Progenitor cell of endocrine pancreas (in vitro differentiated cells): Measurements from ENCODE around the gene TNPO1. TPM values are rescaled to one million over a fixed set of nuclear protein-coding genes. Genes with fewer than 3 reads are reported as not detected.

Experiments
- DNase-seq: peaks from one replicate; pipeline ENCODE4 v3.0.0; 2021; ENCODE audit warnings: low spot score; ENCODE audit not compliant: unreplicated experiment
- H3K27ac Mint-ChIP-seq: 2 replicates; pipeline ENCODE4 v1.8.0; 2021; ENCODE audit warnings: mild to moderate bottlenecking, moderate library complexity, mixed read lengths
- H3K27me3 Mint-ChIP-seq: 2 replicates; pipeline ENCODE4 v1.8.0; 2021; ENCODE audit warnings: mixed read lengths
- H3K36me3 Mint-ChIP-seq: 2 replicates; pipeline ENCODE4 v1.8.0; 2022; ENCODE audit warnings: mixed read lengths; ENCODE audit not compliant: insufficient read depth
- H3K4me1 Mint-ChIP-seq: 2 replicates; pipeline ENCODE4 v1.8.0; 2021; ENCODE audit warnings: low read depth, mixed read lengths
- H3K4me3 Mint-ChIP-seq: 2 replicates; pipeline ENCODE4 v1.8.0; 2021; ENCODE audit warnings: low read depth, mild to moderate bottlenecking, moderate library complexity, mixed read lengths
- H3K9me3 Mint-ChIP-seq: 2 replicates; pipeline ENCODE4 v1.8.0; 2021; ENCODE audit warnings: low read depth, mixed read lengths
- total RNA-seq: library from RNA; stranded (reverse); gene quantifications from 2 replicates; pipeline ENCODE4 v1.2.1, GENCODE V29; 2021
- TF ChIP-seq, protein P1 (sequence below): fragments of 200-600 bp; sonication (generic); IDR thresholded peaks from one replicate; pipeline ENCODE4 v1.5.0; 2021; ENCODE audit warnings: antibody characterized with exemption, mild to moderate bottlenecking; ENCODE audit not compliant: unreplicated experiment

TNPO1 gene
- total RNA-seq, 1 donor from 2014 or later: 149 TPM

DNA sequence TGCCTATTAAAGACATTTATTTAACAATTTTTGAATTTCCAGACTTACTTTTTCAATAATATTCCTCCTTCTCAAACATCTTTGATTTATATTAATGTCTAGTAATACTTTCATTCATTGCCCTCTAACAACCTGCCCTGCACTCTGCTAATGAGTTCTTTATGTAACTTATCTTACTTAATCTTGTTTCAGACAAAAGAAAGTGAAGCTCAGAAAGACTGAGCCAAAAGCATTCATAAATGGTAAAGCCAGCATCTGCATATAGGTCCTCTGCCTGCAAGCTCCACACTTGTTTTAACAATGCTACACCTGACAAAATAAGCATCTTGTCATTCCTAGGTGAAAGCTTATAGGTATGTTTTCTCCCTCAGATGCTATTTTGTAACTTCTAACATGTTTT, 2.4 kb upstream of the TNPO1 start:
- no peaks in the 10 kb centered on the region for H3K36me3 Mint-ChIP-seq
- no peaks in the 10 kb centered on the region for H3K9me3 Mint-ChIP-seq
- H3K4me1 Mint-ChIP-seq: peaks cover 18% of the 10 kb centered on the region
- no peak for DNase-seq
- H3K4me3 Mint-ChIP-seq: no peak overlapping the region
- TF ChIP-seq, protein P1, sequence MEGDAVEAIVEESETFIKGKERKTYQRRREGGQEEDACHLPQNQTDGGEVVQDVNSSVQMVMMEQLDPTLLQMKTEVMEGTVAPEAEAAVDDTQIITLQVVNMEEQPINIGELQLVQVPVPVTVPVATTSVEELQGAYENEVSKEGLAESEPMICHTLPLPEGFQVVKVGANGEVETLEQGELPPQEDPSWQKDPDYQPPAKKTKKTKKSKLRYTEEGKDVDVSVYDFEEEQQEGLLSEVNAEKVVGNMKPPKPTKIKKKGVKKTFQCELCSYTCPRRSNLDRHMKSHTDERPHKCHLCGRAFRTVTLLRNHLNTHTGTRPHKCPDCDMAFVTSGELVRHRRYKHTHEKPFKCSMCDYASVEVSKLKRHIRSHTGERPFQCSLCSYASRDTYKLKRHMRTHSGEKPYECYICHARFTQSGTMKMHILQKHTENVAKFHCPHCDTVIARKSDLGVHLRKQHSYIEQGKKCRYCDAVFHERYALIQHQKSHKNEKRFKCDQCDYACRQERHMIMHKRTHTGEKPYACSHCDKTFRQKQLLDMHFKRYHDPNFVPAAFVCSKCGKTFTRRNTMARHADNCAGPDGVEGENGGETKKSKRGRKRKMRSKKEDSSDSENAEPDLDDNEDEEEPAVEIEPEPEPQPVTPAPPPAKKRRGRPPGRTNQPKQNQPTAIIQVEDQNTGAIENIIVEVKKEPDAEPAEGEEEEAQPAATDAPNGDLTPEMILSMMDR: no peak
- H3K27ac Mint-ChIP-seq: no peak overlapping the region
- no peaks in the 10 kb centered on the region for H3K27me3 Mint-ChIP-seq

DNA sequence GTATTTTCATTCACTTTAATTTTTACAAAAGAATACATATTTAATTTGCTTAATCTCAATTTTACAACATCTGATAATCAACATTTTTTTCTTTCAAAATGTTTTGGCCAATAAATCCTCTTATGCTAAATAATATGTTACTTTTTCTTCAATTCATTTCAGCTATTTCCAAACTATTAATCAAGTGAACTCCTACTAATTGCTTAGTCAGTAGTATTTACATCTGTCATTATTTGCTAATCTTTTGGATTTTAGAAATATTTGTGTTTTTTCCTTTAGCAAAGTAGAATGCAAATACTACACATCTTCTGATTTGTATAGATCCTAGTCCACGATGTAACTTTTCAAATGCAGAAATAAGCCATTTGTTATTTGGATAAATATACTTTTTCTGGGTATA, 1.6 kb upstream of the TNPO1 start:
- no peak overlapping the region for H3K4me3 Mint-ChIP-seq

DNA sequence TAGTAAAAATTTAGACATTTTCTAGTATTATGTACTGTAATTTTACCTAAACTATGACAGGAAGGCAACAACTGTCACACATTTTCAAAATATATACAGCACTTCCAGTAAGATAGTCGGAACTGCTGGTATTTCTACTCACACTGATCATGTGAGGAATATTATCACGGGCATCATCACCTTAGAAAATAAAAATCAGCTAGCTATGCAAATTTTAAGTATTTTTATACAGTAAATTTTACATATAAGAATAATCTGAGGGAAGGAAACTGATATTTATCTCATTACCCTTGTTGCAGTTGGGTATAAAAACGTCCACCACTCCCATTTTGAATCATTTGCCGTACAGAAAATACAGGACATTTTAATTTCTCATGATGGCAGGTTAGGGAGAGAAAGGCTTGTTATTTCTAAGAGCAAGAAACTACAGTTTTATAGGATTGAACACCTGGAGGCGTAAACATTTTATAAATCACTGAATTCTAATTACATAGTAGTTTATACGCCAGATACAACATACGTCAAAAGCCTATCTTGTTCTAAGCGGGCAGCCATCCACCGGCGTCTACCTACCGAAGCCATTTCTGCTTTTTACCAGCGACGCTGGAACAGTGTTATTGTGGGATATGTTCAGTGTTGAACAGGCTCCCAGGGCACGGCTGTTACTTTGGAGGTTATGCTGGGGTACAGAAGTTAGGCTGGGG, 729 bp upstream of the TNPO1 start:
- TF ChIP-seq, protein P1: no peak

More for the DNA sequence above, 1.6 kb upstream of the TNPO1 start:
- TF ChIP-seq, protein P1: no peak
- Mint-ChIP-seq H3K27me3 (no peaks in the 10 kb centered on the region), H3K27ac (peak overlapping the region; percentile 69), H3K4me1 (peaks cover 20% of the 10 kb centered on the region), H3K36me3 (peaks cover 1% of the 10 kb centered on the region), H3K9me3 (no peaks in the 10 kb centered on the region)
- no peak for DNase-seq

DNA sequence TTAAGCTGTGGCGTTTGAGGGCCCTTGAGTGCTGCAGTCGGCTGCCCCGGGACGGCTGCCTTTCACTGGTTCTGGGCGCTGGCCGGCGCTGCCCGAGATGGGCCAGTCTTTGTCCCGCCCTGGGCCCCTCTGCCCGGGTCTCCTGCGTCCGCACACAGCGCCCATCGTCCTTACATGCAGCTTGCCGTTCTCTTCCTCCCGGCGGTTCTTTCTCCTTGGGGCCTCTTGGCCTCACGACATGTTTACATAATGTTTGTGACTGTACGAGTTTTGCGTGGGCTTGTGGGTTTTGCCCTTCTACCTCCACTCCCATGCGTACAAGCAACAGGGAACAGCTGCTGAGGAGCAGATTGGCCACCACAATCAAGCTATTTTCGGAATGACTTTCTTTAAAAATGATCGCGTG, 618 bp downstream of the TNPO1 start:
- TF ChIP-seq, protein P1: no peak
- Mint-ChIP-seq H3K9me3 (no peaks in the 10 kb centered on the region), H3K4me1 (peaks cover 27% of the 10 kb centered on the region), H3K27ac (peak overlapping the region; percentile 100), H3K36me3 (peaks cover 1% of the 10 kb centered on the region), H3K4me3 (peak overlapping the region; percentile 99), H3K27me3 (no peaks in the 10 kb centered on the region)
- no peak for DNase-seq

More for the DNA sequence above, 729 bp upstream of the TNPO1 start:
- Mint-ChIP-seq H3K27me3 (no peaks in the 10 kb centered on the region), H3K4me3 (peak overlapping the region; percentile 99), H3K36me3 (peaks cover 1% of the 10 kb centered on the region), H3K27ac (peak overlapping the region; percentile 98), H3K4me1 (peaks cover 20% of the 10 kb centered on the region), H3K9me3 (no peaks in the 10 kb centered on the region)
- no peak for DNase-seq

DNA sequence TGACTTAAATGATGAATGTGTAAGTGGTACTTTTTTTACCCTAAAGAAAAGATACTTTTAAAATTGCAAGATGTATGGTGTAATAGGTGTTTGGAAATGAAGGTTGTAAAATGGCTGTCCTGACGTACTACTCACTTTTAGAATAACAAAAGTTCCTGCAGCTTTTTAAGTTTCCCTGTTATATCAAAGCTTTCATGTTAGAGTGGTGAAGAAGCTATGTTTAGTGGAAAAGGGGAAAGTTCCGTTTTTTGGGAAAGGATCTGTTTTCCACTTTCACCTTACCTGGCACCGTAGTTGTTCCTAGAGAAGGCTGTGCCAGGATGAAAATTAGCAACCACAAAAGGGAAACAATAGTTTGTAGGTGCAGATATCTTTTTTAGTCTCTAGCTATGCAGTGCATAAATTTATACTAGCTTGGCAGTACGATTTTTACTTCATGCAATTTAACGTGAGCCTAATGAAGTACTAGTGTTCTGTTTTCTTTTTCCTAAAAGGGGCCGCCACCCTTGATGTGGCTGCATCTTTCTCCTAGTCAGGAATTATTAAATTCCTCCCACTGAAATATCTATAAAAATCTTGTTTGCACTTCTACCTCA, 1.3 kb downstream of the TNPO1 start:
- Mint-ChIP-seq H3K27me3 (no peaks in the 10 kb centered on the region), H3K4me3 (peak overlapping the region; percentile 99), H3K27ac (peak overlapping the region; percentile 100), H3K9me3 (no peaks in the 10 kb centered on the region), H3K36me3 (peaks cover 1% of the 10 kb centered on the region), H3K4me1 (peaks cover 28% of the 10 kb centered on the region)
- TF ChIP-seq, protein P1: no peak
- no peak for DNase-seq
